ENCODE data around the gene HPCAL1. TPM values are rescaled to one million over a fixed set of nuclear protein-coding genes. Genes with fewer than 3 reads are reported as not detected.

HPCAL1 gene
- total RNA-seq, 6 experiments from 2014 or later = 23.1 to 68.8 (median 29.1) TPM

DNA sequence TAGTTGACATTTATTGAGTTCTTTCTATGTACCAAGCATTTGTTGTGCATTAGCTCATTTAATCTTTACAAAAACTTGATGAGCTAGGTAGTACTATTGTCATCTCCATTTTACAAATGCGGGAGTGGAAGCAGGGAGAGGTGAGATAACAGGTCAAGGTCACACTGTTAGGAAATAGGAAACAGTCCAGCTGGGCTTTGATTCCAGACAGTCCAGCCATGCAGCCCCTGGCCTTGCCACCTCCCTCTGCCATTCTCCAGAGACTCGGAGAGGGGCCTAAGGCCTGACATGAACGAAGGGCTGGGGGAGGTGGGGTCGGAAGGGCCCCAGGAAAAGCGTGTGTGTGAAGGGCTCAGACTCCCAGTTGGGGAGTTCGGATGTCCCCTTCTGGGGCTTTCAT lies 89.8 kb downstream of the HPCAL1 start:
- TF ChIP-seq, protein P1, sequence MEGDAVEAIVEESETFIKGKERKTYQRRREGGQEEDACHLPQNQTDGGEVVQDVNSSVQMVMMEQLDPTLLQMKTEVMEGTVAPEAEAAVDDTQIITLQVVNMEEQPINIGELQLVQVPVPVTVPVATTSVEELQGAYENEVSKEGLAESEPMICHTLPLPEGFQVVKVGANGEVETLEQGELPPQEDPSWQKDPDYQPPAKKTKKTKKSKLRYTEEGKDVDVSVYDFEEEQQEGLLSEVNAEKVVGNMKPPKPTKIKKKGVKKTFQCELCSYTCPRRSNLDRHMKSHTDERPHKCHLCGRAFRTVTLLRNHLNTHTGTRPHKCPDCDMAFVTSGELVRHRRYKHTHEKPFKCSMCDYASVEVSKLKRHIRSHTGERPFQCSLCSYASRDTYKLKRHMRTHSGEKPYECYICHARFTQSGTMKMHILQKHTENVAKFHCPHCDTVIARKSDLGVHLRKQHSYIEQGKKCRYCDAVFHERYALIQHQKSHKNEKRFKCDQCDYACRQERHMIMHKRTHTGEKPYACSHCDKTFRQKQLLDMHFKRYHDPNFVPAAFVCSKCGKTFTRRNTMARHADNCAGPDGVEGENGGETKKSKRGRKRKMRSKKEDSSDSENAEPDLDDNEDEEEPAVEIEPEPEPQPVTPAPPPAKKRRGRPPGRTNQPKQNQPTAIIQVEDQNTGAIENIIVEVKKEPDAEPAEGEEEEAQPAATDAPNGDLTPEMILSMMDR (IDR thresholded peaks at IDR 0.05) = no peak
- no peaks in the 10 kb centered on the region for H3K9me3 ChIP-seq
- peaks cover 0 to 21% (median 7%) of the 10 kb centered on the region in 4 donors for H3K4me1 ChIP-seq
- H3K27me3 ChIP-seq = no peaks in the 10 kb centered on the region
- no peak for DNase-seq
- no peak overlapping the region for H3K4me3 ChIP-seq
- peak; percentile 28 to 65 (median 52) for ATAC-seq
- intact Hi-C loops (cut with DNase I) = no loop called here
- WGBS (ENCODE audit: insufficient coverage, low coverage, low lambda C conversion rate, missing lambda C conversion rate) = 36% methylated on average over 3 of the region's 6 CpGs
- H3K27ac ChIP-seq = no peak overlapping the region
- H3K36me3 ChIP-seq = no peaks in the 10 kb centered on the region

DNA sequence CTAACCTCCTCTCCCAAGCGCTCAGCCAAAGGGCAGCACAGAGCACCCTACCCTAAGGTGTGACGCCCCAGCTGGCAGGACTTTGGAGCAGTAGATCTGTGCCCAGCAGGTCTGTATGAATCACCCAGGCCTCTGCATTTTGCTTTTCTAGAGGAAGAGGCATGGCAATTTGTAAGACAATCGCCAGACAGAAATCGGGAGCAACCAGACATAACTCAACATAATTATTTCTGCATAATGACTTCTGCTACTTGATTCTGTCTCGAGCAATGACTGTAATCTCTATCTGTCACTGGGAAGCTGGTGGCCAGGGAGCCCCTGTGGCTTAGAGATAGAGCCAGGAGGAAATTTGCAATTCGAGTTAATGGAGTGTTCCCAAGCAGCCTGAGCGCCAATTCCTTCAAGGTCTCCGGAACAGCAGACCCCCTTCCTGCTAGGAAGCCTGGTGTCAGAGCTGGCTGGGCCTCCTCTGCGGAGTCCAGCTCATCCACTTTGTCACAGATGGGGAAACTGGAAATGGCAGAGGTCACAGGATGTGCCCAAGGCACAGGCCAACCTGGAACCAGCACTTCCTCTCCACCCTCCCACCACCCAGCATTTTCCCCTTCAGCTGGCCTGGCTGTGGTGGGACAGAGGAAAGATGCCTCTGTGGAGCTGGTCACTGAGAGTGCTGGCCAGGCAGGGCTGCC lies 90.4 kb downstream of the HPCAL1 start:
- WGBS (ENCODE audit: insufficient coverage, low coverage, low lambda C conversion rate, missing lambda C conversion rate) = 75% methylated on average over 3 of the region's 9 CpGs
- H3K4me3 ChIP-seq = no peak overlapping the region
- no peak for TF ChIP-seq POLR2A (IDR thresholded peaks at IDR 0.05)
- TF ChIP-seq, protein P1 (IDR thresholded peaks at IDR 0.05) = no peak
- ATAC-seq (peak; percentile 36 to 61 (median 52)), DNase-seq (no peak)
- no peak overlapping the region for H3K27ac ChIP-seq
- intact Hi-C loops (cut with DNase I) = no loop called here
- no peaks in the 10 kb centered on the region for H3K36me3 ChIP-seq
- H3K9me3 ChIP-seq = no peaks in the 10 kb centered on the region
- H3K27me3 ChIP-seq = no peaks in the 10 kb centered on the region
- peaks cover 0 to 21% (median 7%) of the 10 kb centered on the region in 4 donors for H3K4me1 ChIP-seq

DNA sequence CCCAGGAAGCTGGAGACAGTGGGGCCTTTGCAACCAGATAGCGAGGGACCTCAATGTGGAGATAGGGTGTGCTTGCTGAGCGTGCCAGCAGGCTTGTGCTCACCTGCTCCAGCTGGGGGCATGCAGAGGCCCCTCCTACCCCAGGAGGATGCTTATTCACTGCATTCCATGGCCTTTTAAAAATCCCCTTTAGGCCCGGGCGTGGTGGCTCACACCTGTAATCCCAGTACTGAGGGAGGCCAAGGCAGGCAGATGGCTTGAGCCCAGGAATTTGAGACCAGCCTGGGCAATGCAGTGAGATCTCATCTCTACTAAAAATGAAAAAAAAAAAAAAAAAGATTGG lies 90.9 kb downstream of the HPCAL1 start:
- Histone ChIP-seq H3K4me3 (no peak overlapping the region), H3K4me1 (peaks cover 0 to 21% (median 7%) of the 10 kb centered on the region in 4 donors), H3K36me3 (no peaks in the 10 kb centered on the region), H3K27ac (no peak overlapping the region), H3K27me3 (no peaks in the 10 kb centered on the region), H3K9me3 (no peaks in the 10 kb centered on the region)
- intact Hi-C loops (cut with DNase I) = no loop called here
- DNase-seq (no peak), ATAC-seq (no peak)
- 100% methylated on average over 2 of the region's 4 CpGs for WGBS (ENCODE audit: insufficient coverage, low coverage, low lambda C conversion rate, missing lambda C conversion rate)
- TF ChIP-seq POLR2A (IDR thresholded peaks at IDR 0.05) = no peak
- TF ChIP-seq, protein P1 (IDR thresholded peaks at IDR 0.05) = no peak

DNA sequence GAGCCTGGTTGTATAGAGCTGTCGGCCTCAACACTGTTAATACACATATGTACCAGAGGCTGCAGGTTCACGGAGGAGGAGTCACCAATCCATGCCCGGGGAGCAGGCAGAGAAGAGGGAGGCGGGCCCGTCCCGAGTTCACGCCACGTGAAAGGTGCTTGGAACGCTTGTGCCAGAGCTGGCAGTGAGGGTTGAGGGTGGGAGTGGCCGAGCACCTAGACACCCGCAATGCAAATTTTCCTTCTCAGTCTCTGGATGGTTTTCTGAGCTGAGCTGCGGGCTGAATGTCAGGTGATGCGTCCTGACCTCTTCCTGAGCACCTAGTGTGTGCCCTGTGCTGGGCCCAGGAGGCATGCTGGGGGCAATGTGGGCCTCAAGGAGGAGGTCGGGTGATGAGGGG lies 93.2 kb downstream of the HPCAL1 start:
- Histone ChIP-seq H3K27me3 (no peaks in the 10 kb centered on the region), H3K27ac (no peak overlapping the region), H3K4me1 (peaks cover 0 to 28% (median 13%) of the 10 kb centered on the region in 4 donors), H3K36me3 (no peaks in the 10 kb centered on the region), H3K4me3 (no peak overlapping the region), H3K9me3 (no peaks in the 10 kb centered on the region)
- no peak for ATAC-seq
- intact Hi-C loops (cut with DNase I) = no loop called here
- 87% methylated on average over 3 of the region's 14 CpGs for WGBS (ENCODE audit: insufficient coverage, low coverage, low lambda C conversion rate, missing lambda C conversion rate)
- no peak for TF ChIP-seq POLR2A (IDR thresholded peaks at IDR 0.05)
- TF ChIP-seq, protein P1 (IDR thresholded peaks at IDR 0.05) = no peak
- DNase-seq = no peak

All from right lobe of liver (tissue), 6 donors.